ENCODE results near the gene ACOT9.

GRCh38 chrX:23752740-23753415 lies 9.8 kb upstream of the ACOT9 start:
- no peak for TF ChIP-seq ASH2L (IDR thresholded peaks at IDR 0.05; ENCODE audit: borderline replicate concordance, low read depth)
- no peak for TF ChIP-seq TAF1 (IDR thresholded peaks at IDR 0.05; ENCODE audit: borderline replicate concordance, low read depth, low read length)
- TF ChIP-seq ETV6 (conservative IDR thresholded peaks at IDR 0.05 in 1 of 2, IDR thresholded peaks at IDR 0.05 in 1 of 2; ENCODE audit: borderline replicate concordance in 1 of 2, low read depth in 1 of 2): no peak
- TF ChIP-seq HDAC2 (IDR thresholded peaks at IDR 0.05): no peak
- TF ChIP-seq EGR1 (IDR thresholded peaks at IDR 0.05; ENCODE audit: borderline replicate concordance in 1 of 2, low read depth in 2 of 2, low read length in 2 of 2): no peak
- TF ChIP-seq, protein P1, sequence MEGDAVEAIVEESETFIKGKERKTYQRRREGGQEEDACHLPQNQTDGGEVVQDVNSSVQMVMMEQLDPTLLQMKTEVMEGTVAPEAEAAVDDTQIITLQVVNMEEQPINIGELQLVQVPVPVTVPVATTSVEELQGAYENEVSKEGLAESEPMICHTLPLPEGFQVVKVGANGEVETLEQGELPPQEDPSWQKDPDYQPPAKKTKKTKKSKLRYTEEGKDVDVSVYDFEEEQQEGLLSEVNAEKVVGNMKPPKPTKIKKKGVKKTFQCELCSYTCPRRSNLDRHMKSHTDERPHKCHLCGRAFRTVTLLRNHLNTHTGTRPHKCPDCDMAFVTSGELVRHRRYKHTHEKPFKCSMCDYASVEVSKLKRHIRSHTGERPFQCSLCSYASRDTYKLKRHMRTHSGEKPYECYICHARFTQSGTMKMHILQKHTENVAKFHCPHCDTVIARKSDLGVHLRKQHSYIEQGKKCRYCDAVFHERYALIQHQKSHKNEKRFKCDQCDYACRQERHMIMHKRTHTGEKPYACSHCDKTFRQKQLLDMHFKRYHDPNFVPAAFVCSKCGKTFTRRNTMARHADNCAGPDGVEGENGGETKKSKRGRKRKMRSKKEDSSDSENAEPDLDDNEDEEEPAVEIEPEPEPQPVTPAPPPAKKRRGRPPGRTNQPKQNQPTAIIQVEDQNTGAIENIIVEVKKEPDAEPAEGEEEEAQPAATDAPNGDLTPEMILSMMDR (IDR thresholded peaks at IDR 0.05 in 2 of 3, conservative IDR thresholded peaks at IDR 0.05 in 1 of 3; ENCODE audit: control insufficient read depth in 2 of 3, extremely low read depth in 1 of 3, insufficient read depth in 1 of 3, low read depth in 3 of 3, low read length in 3 of 3): no peak
- no peak for TF ChIP-seq SPI1 (IDR thresholded peaks at IDR 0.05; ENCODE audit: borderline replicate concordance, insufficient read depth, low read depth, low read length)
- TF ChIP-seq EZH2 (IDR thresholded peaks at IDR 0.05; ENCODE audit: borderline replicate concordance, control insufficient read depth, low read depth, low read length): no peak
- TF ChIP-seq CHD2 (IDR thresholded peaks at IDR 0.05; ENCODE audit: borderline replicate concordance, low read depth, low read length): no peak

Measured in GM12878 (cell line).